HepG2 (cell line): ENCODE data around the gene C2CD2. TPM values are rescaled to one million over a fixed set of nuclear protein-coding genes. Genes with fewer than 3 reads are reported as not detected.
A peak's percentile ranks its signal among the peaks of the same experiment; 100 is the strongest.
"Not testable (repeated sequence)": the region's sequence is repeated elsewhere in the genome, so short reads cannot be mapped to it uniquely, and the experiment has no call there.

ENCODE experiments used
- ATAC-seq: fragments of 200-7000 bp; cut with Tn5 transposase; 3 replicates; pipeline ENCODE4 v1.9.1; 2020; ENCODE audit warnings: mild to moderate bottlenecking, moderate library complexity
- BruUV-seq: library from RNA; stranded (reverse); fragments of 400-500 nt; replicated peaks from 2 replicates; lab custom pipeline; 2021; lab: Mats Ljungman, UMichigan
- CTCF ChIA-PET: fragments of 300-600 bp; formaldehyde crosslinking; extraction: SDS; loops from one replicate; lab custom pipeline; 2021; ENCODE audit warnings: low total read pairs, inconsistent platforms, low intra/inter-chr PET ratio; lab: Yijun Ruan, JAX
- POLR2A ChIA-PET: fragments of 350-600 bp; sonication (Branson Sonifier 250); formaldehyde crosslinking; loops from one replicate; lab custom pipeline; 2020; ENCODE audit warnings: antibody characterized with exemption, inconsistent platforms; lab: Yijun Ruan, JAX
- DNase-seq: peaks from one replicate; pipeline ENCODE4 v3.0.0-alpha.2; 2015; ENCODE audit warnings: low spot score
- FAIRE-seq: peaks from 3 replicates; lab custom pipeline; 2011; peaks lifted over from hg19 to GRCh38; lab: Jason Lieb, UNC
- H2AFZ ChIP-seq: one replicate; pipeline ENCODE4 v1.6.1; 2011; ENCODE audit warnings: low read length, inconsistent platforms
- H3K27ac ChIP-seq: fragments of 300-600 bp; 3 replicates; pipeline ENCODE4 v1.8.0; 2011; ENCODE audit warnings: mixed run types, mild to moderate bottlenecking, mixed read lengths, low read length, inconsistent platforms; ENCODE audit not compliant: insufficient read depth; ENCODE audit errors: extremely low read length
- H3K27me3 ChIP-seq, 2 experiments: fragments of 200-600 bp in 1 of 2; 2 replicates in 1 of 2; 3 replicates in 1 of 2; pipeline versions ENCODE4 v1.6.0 to v1.8.0; 2011; ENCODE audit warnings: low read length in 2 of 2, mild to moderate bottlenecking in 2 of 2, moderate library complexity in 2 of 2, inconsistent platforms in 1 of 2; ENCODE audit not compliant: insufficient read depth in 2 of 2, control insufficient read depth in 1 of 2
- H3K36me3 ChIP-seq, 2 experiments: fragments of 200-600 bp in 1 of 2; replicated peaks in 1 of 2; 2 replicates in 1 of 2; 3 replicates in 1 of 2; pipeline versions ENCODE4 v1.5.1 to v1.8.0; 2011; ENCODE audit warnings: low read length in 2 of 2, inconsistent platforms in 1 of 2; ENCODE audit not compliant: insufficient read depth in 2 of 2, control insufficient read depth in 1 of 2
- H3K4me1 ChIP-seq: 2 replicates; pipeline ENCODE4 v1.5.1; 2012; ENCODE audit warnings: low read length, inconsistent platforms; ENCODE audit not compliant: insufficient read depth
- H3K4me2 ChIP-seq: 2 replicates; pipeline ENCODE4 v1.6.0; 2011; ENCODE audit warnings: low read depth, low read length, inconsistent platforms
- H3K4me3 ChIP-seq, 3 experiments: fragments of 200-600 bp in 1 of 3; sonication (generic), shearing (Covaris generic) in 1 of 3; replicated peaks in 1 of 3; 2 replicates each; pipeline ENCODE4 v1.5.1; 2011 to 2016; ENCODE audit warnings: low read length in 3 of 3, inconsistent platforms in 2 of 3, low read depth in 2 of 3, mild to moderate bottlenecking in 2 of 3, control low read depth in 1 of 3, mixed read lengths in 1 of 3; ENCODE audit not compliant: insufficient read depth in 1 of 3
- H3K79me2 ChIP-seq: one replicate; pipeline ENCODE4 v1.6.1; 2011; ENCODE audit warnings: low read length, inconsistent platforms; ENCODE audit not compliant: insufficient read depth
- H3K9ac ChIP-seq: 2 replicates; pipeline ENCODE4 v1.6.0; 2011; ENCODE audit warnings: mild to moderate bottlenecking, low read depth, low read length, inconsistent platforms; ENCODE audit not compliant: insufficient read depth
- H3K9me3 ChIP-seq: 2 replicates; pipeline ENCODE4 v1.5.1; 2012; ENCODE audit warnings: mild to moderate bottlenecking, low read length
- H4K20me1 ChIP-seq: 2 replicates; pipeline ENCODE4 v1.6.0; 2011; ENCODE audit warnings: inconsistent platforms, mild to moderate bottlenecking, low read length, moderate library complexity; ENCODE audit not compliant: insufficient read depth
- ESRRA ChIP-seq: sonication (generic); formaldehyde crosslinking; IDR thresholded peaks from 2 replicates; pipeline ENCODE4 v1.5.1; 2020; ENCODE audit warnings: mild to moderate bottlenecking, low read depth, missing genetic modification reagents
- RFXANK ChIP-seq: IDR thresholded peaks from 2 replicates; pipeline ENCODE4 v1.6.1; 2016
- RORA ChIP-seq: sonication (generic); formaldehyde crosslinking; IDR thresholded peaks from 2 replicates; pipeline ENCODE4 v1.5.0; 2020; ENCODE audit warnings: mild to moderate bottlenecking, missing genetic modification reagents, moderate library complexity
- TBL1XR1 ChIP-seq: fragments of 150-350 bp; IDR thresholded peaks from 2 replicates; pipeline ENCODE4 v1.6.1; 2014; ENCODE audit warnings: borderline replicate concordance, low read length; ENCODE audit not compliant: partially characterized antibody
- ZFP36L1 ChIP-seq: sonication (generic); formaldehyde crosslinking; IDR thresholded peaks from 2 replicates; pipeline ENCODE4 v1.8.0; 2022; ENCODE audit warnings: mild to moderate bottlenecking, missing genetic modification reagents, moderate library complexity
- WGBS: methylation state at CpG from one replicate; pipeline ENCODE4 v1.1.6; 2017; ENCODE audit warnings: low lambda C conversion rate; 5-methylcytosine and 5-hydroxymethylcytosine counted together
- in situ Hi-C: cut with HindIII; loops from 2 replicates; pipeline ENCODE4 v1.10.0; 2017; ENCODE audit warnings: low pct_unique_long_range_greater_than_20kb; ENCODE audit not compliant: extremely low pct_ligation_motif_present
- intact Hi-C: fragments of 100-400 bp; cut with micrococcal nuclease; formaldehyde crosslinking; loops from one replicate; pipeline ENCODE4 v1.10.0; 2022; ENCODE audit not compliant: unreplicated experiment
- polyA plus RNA-seq, 8 experiments: library from polyadenylated mRNA; depleted of rRNA in 3 of 8; stranded (reverse) in 7 of 8; unstranded in 1 of 8; fragments of >200 nt; fragmentation: Illumina TruSeq in 4 of 8; extraction: Trizol in 4 of 8; gene quantifications; 2 replicates each; pipeline versions ENCODE4 v1.2.1 to v1.2.3, GENCODE V29; 2011 to 2016; ENCODE audit warnings: low read depth in 4 of 8, missing spikeins in 1 of 8, mixed read lengths in 1 of 8; ENCODE audit not compliant: insufficient read depth in 1 of 8
- total RNA-seq, 5 experiments: library from RNA; depleted of rRNA; stranded (reverse); fragments of >200 nt; fragmentation: Illumina TruSeq; extraction: Trizol; gene quantifications; 2 replicates each; pipeline ENCODE4 v1.2.3, GENCODE V29; 2016; ENCODE audit warnings: low read depth in 1 of 5

C2CD2 gene
- total and polyA plus RNA-seq, 2 of the 13 experiments (the other 11 are each of a cell fraction or from before 2014, with no cell fraction given) = 12.5 to 19.7 TPM

DNA sequence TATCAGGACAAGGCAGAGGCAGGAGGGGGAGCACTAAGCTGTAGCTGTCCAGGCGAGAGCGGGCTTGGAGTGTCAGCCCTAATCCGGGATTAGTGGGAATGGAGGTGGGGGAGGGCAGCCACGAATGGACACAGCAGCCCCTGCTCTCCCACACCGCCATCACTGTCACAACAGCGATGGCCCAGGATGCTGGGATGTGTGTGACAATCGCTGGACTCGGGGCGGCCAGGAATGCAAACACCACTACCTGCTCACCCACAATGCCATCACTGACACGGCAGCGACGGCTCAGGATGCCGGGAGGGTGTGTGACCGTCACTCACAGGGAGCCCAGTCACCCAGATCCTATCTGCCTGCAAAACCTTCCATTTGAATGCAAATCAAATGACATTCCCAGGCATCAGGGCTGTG, 2.9 kb downstream of the C2CD2 start:
- intact Hi-C loops = no loop called here

DNA sequence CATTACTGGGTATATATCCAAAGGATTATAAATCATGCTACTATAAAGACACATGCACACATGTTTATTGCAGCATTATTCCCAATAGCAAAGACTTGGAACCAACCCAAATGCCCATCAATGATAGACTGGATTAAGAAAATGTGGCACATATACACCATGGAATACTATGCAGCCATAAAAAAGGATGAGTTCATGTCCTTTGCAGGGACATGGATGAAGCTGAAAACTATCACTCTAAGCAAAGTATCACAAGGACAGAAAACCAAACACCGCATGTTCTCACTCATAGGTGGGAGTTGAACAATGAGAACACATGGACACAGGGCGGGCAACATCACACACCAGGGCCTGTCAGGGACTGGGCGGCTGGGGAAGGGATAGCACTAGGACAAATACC, 4.2 kb downstream of the C2CD2 start:
- H3K9ac ChIP-seq, H2AFZ ChIP-seq, FAIRE-seq, H3K27me3 ChIP-seq, ATAC-seq, intact Hi-C loops, H4K20me1 ChIP-seq, H3K27ac ChIP-seq, POLR2A ChIA-PET, DNase-seq, H3K4me3 ChIP-seq, BruUV-seq, CTCF ChIA-PET, H3K9me3 ChIP-seq, H3K36me3 ChIP-seq, H3K4me2 ChIP-seq: not testable (repeated sequence)
- WGBS = 98% methylated on average over 3 of the region's 3 CpGs
- in situ Hi-C loops = loop anchor here (10.0 kb wide), 1 partner anchor 165 kb away; no protein-coding TSS in a partner anchor
- H3K4me1 ChIP-seq = peaks cover 65% of the 10 kb centered on the region
- H3K79me2 ChIP-seq = peaks cover 48% of the 10 kb centered on the region

More for the DNA sequence above, 2.9 kb downstream of the C2CD2 start:
- peaks cover 73% of the 10 kb centered on the region for H3K4me1 ChIP-seq
- no peak overlapping the region for H3K9ac ChIP-seq
- 89% methylated on average over 3 of the region's 14 CpGs for WGBS
- no peaks in the 10 kb centered on the region for H3K36me3 ChIP-seq
- H3K79me2 ChIP-seq = peaks cover 35% of the 10 kb centered on the region
- ChIA-PET POLR2A (no interaction called here), CTCF (no interaction called here)
- no peak for FAIRE-seq
- H3K27me3 ChIP-seq = no peaks in the 10 kb centered on the region
- no peak for ATAC-seq
- TF ChIP-seq ESRRA (CRISPR knock-in tag) = no peak
- TF ChIP-seq RORA = no peak
- TF ChIP-seq RFXANK (CRISPR knock-in tag) = no peak
- TF ChIP-seq TBL1XR1 = no peak
- no peak for TF ChIP-seq ZFP36L1
- in situ Hi-C loops = loop anchor here (10.0 kb wide), 1 partner anchor 164 kb away; no protein-coding TSS in a partner anchor
- no peak overlapping the region for H3K27ac ChIP-seq
- no peak for DNase-seq
- H4K20me1 ChIP-seq = no peaks in the 10 kb centered on the region
- no peaks in the 10 kb centered on the region for H3K9me3 ChIP-seq
- H3K4me3 ChIP-seq = no peak overlapping the region
- H2AFZ ChIP-seq = no peak overlapping the region
- no TSS peak for BruUV-seq
- H3K4me2 ChIP-seq = peak overlapping the region; percentile 26; the same call in 1 of the 2 replicates
